Upper lobe of left lung (tissue), 4 donors: ENCODE results near the gene GRID1.

Source experiments
- CTCF ChIP-seq, 6 experiments: fragments of 450-650 bp in 4 of 6; fragments of 200-600 bp in 2 of 6; sonication (generic) in 2 of 6; IDR thresholded peaks; one replicate each; pipeline ENCODE4 v1.5.1; 2016 to 2019; ENCODE audit warnings: antibody characterized with exemption in 6 of 6
- EP300 ChIP-seq, 4 donors: sonication (generic); formaldehyde crosslinking; IDR thresholded peaks; one replicate each; pipeline ENCODE4 v1.5.1; 2017; ENCODE audit warnings: antibody characterized with exemption in 4 of 4, control low read depth in 2 of 4
- POLR2AphosphoS5 ChIP-seq, 2 donors: sonication (generic); formaldehyde crosslinking; IDR thresholded peaks; one replicate each; pipeline ENCODE4 v1.5.1; 2017; ENCODE audit warnings: antibody characterized with exemption in 2 of 2

DNA sequence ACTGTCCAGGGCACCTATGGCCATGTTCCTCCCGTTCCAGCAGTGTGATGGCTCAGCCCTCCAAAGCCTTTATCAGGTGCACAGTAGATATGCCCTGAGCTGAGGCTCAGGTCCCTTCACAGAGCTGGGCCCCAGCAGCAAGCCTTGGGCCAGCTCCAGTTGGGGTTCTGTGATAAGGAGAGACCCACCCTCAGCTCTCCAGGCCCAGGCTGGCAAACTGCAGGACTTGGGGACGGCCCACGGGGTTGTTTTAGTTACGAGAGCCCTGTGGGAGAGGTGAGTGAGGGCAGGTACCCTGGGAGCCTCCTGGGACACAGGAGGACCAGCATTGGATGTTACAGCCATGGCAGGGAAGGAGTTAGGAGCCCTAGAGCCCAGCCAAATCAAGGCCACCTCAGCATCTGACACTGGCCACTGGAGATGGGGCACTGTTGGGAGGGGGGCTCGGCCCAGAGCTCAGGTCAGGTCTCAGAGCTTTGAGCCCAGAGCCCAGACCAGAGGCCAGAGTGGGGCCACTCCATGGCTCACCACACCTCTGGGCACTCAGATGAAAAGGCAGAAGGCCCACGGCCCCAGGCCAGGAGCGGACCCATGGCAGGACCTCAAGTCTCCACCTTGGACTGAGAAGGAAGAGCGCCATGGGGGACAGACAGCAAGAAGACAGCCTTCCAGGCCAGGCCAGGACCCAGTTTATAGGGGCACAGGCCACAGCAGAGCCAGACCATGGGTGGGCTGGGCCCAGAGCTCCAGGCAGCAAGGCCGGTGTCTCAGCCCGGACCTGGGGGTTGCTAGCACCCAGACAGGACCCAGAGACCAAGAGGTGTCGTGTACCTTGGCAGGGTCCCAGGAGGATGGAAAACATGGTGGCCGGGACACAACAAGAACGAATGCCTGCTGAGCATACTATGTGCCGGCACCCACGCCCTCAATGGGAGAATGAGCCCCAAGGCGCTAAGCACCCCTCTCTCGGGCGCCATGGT is 12.8 kb downstream of the GRID1 start:
- TF ChIP-seq CTCF (IDR thresholded peaks at IDR 0.05) (no peak), POLR2AphosphoS5 (IDR thresholded peaks at IDR 0.05) (no peak), EP300 (IDR thresholded peaks at IDR 0.05) (no peak)
